B cell (primary cell): ENCODE results near the gene KCNQ2. TPM values are rescaled to one million over a fixed set of nuclear protein-coding genes. Genes with fewer than 3 reads are reported as not detected.

Source experiments
- ATAC-seq: fragments of 200-7000 bp; cut with Tn5 transposase; one replicate; pipeline ENCODE4 v1.10.0; 2021; ENCODE audit warnings: low read depth, mild to moderate bottlenecking, moderate number of reproducible peaks, moderate library complexity
- CTCF ChIA-PET: fragments of 350-600 bp; sonication (Branson Sonifier 250); formaldehyde crosslinking; loops from one replicate; lab custom pipeline; 2021; ENCODE audit warnings: antibody characterized with exemption, inconsistent platforms; lab: Charles Lee
- POLR2A ChIA-PET: fragments of 350-600 bp; sonication (Branson Sonifier 250); formaldehyde crosslinking; loops from one replicate; lab custom pipeline; 2021; ENCODE audit warnings: antibody characterized with exemption; lab: Charles Lee
- DNase-seq: peaks from one replicate; pipeline ENCODE4 v3.0.0; 2013
- H2AFZ ChIP-seq: 2 replicates; pipeline ENCODE4 v1.6.1; 2012; ENCODE audit warnings: mild to moderate bottlenecking, low read depth, low read length; ENCODE audit not compliant: insufficient read depth, poor library complexity, severe bottlenecking
- H3K27ac ChIP-seq, 2 donors: 1 replicate in 1 of 2; 2 replicates in 1 of 2; pipeline ENCODE4 v1.5.1; 2012 to 2013; ENCODE audit warnings: low read length in 2 of 2, mild to moderate bottlenecking in 2 of 2, moderate library complexity in 1 of 2
- H3K27me3 ChIP-seq, 4 experiments: fragments of 200-600 bp in 1 of 4; sonication (generic) in 1 of 4; replicated peaks in 1 of 4; 1 replicate in 2 of 4; 2 replicates in 2 of 4; pipeline versions ENCODE4 v1.6.1 to v1.7.0; 2013 to 2016; ENCODE audit warnings: low read length in 3 of 4, mild to moderate bottlenecking in 2 of 4, mixed read lengths in 1 of 4, moderate library complexity in 1 of 4; ENCODE audit not compliant: insufficient read depth in 4 of 4, control insufficient read depth in 3 of 4; ENCODE audit errors: control extremely low read depth in 1 of 4
- H3K36me3 ChIP-seq, 2 experiments: replicated peaks in 1 of 2; 1 replicate in 1 of 2; 2 replicates in 1 of 2; pipeline versions ENCODE4 v1.6.1 to v1.7.1; 2013; ENCODE audit warnings: low read length in 1 of 2; ENCODE audit not compliant: insufficient read depth in 2 of 2, control insufficient read depth in 1 of 2; ENCODE audit errors: control extremely low read depth in 1 of 2, extremely low read depth in 1 of 2
- H3K4me1 ChIP-seq, 2 donors: fragments of 200-600 bp in 1 of 2; sonication (generic) in 1 of 2; 1 replicate in 1 of 2; 2 replicates in 1 of 2; pipeline versions ENCODE4 v1.5.1 to v1.6.1; 2013 to 2017; ENCODE audit warnings: low read length in 2 of 2; ENCODE audit not compliant: control insufficient read depth in 2 of 2, insufficient read depth in 2 of 2
- H3K4me2 ChIP-seq: replicated peaks from 2 replicates; pipeline ENCODE3; 2012; ENCODE audit warnings: mild to moderate bottlenecking, low read depth, low read length; ENCODE audit not compliant: poor library complexity, severe bottlenecking
- H3K4me3 ChIP-seq, 5 experiments: fragments of 200-600 bp in 1 of 5; sonication (generic) in 1 of 5; 1 replicate in 3 of 5; 2 replicates in 2 of 5; pipeline versions ENCODE4 v1.5.1 to v1.7.0; 2011 to 2016; ENCODE audit warnings: low read length in 4 of 5, mild to moderate bottlenecking in 4 of 5, low read depth in 2 of 5, control low read depth in 1 of 5, moderate library complexity in 1 of 5; ENCODE audit not compliant: insufficient read depth in 1 of 5; ENCODE audit errors: control extremely low read depth in 1 of 5, extremely low read depth in 1 of 5
- H3K79me2 ChIP-seq: fragments of 200-600 bp; sonication (generic); one replicate; pipeline ENCODE4 v1.6.0; 2016; ENCODE audit warnings: low read length; ENCODE audit not compliant: control insufficient read depth, insufficient read depth
- H3K9ac ChIP-seq: fragments of 200-600 bp; sonication (generic); 2 replicates; pipeline ENCODE4 v1.6.1; 2017; ENCODE audit warnings: mild to moderate bottlenecking, low read length, moderate library complexity
- H3K9me3 ChIP-seq, 3 donors: one replicate each; pipeline versions ENCODE4 v1.6.1 to v1.7.1; 2013; ENCODE audit warnings: low read length in 2 of 3; ENCODE audit not compliant: control insufficient read depth in 2 of 3, insufficient read depth in 1 of 3; ENCODE audit errors: control extremely low read depth in 1 of 3
- H4K20me1 ChIP-seq: 2 replicates; pipeline ENCODE4 v1.6.0; 2012; ENCODE audit warnings: mild to moderate bottlenecking, low read length; ENCODE audit not compliant: insufficient read depth, control insufficient read depth, poor library complexity, severe bottlenecking
- H3K27ac Mint-ChIP-seq: one replicate; pipeline ENCODE4 v1.8.0; 2021; ENCODE audit warnings: mixed read lengths
- H3K27me3 Mint-ChIP-seq: one replicate; pipeline ENCODE4 v1.8.0; 2021; ENCODE audit warnings: mixed read lengths
- H3K4me1 Mint-ChIP-seq: one replicate; pipeline ENCODE4 v1.8.0; 2021; ENCODE audit warnings: mixed read lengths
- H3K4me3 Mint-ChIP-seq: one replicate; pipeline ENCODE4 v1.8.0; 2021; ENCODE audit warnings: mixed read lengths
- H3K9me3 Mint-ChIP-seq: one replicate; pipeline ENCODE4 v1.8.0; 2022; ENCODE audit warnings: mixed read lengths; ENCODE audit not compliant: insufficient read depth
- CTCF ChIP-seq: fragments of 200-600 bp; IDR thresholded peaks from one replicate; pipeline ENCODE4 v1.8.0; 2022; ENCODE audit warnings: antibody characterized with exemption, mild to moderate bottlenecking
- EZH2 ChIP-seq: IDR thresholded peaks from 2 replicates; pipeline ENCODE4 v1.6.1; 2012; ENCODE audit warnings: borderline replicate concordance, low read depth, mild to moderate bottlenecking, moderate library complexity, low read length; ENCODE audit not compliant: insufficient read depth, poor library complexity, severe bottlenecking
- WGBS: methylation state at CpG from one replicate; pipeline ENCODE4 v1.1.5; 2013; ENCODE audit warnings: missing lambda C conversion rate; ENCODE audit not compliant: insufficient coverage; 5-methylcytosine and 5-hydroxymethylcytosine counted together
- intact Hi-C: fragments of 100-400 bp; cut with micrococcal nuclease; formaldehyde crosslinking; loops from one replicate; pipeline ENCODE4 v1.10.0; 2022
- polyA plus RNA-seq: library from polyadenylated mRNA; depleted of rRNA; stranded (reverse); fragments of >200 nt; gene quantifications from 2 replicates; pipeline ENCODE4 v1.2.3, GENCODE V29; 2012
- total RNA-seq, 2 donors: library from RNA; stranded (reverse); fragments of 120-200 nt in 1 of 2; gene quantifications; 1 replicate in 1 of 2; 2 replicates in 1 of 2; pipeline versions ENCODE4 v1.2.3 to v1.2.4, GENCODE V29; 2013 to 2022

KCNQ2 gene
- total and polyA plus RNA-seq, 2 donors (not counting 1 experiment from before 2014, with no cell fraction given) = 0.12 TPM; not detected in 1

- Histone ChIP-seq H3K4me1 (peaks cover 8 to 14% of the 10 kb centered on the region in 2 donors), H3K9me3 (peaks cover 0 to 30% (median 0%) of the 10 kb centered on the region in 3 donors), H3K27me3 (peaks cover 0 to 11% (median 0%) of the 10 kb centered on the region in 4 experiments), H3K27ac (no peak overlapping the region), H3K9ac (no peak overlapping the region), H3K4me3 (no peak overlapping the region), H3K4me2 (no peak overlapping the region), H4K20me1 (no peaks in the 10 kb centered on the region), H3K79me2 (no peaks in the 10 kb centered on the region), H2AFZ (no peak overlapping the region), H3K36me3 (no peaks in the 10 kb centered on the region)
- TF ChIP-seq CTCF (no peak), EZH2 (no peak)
- intact Hi-C loops = no loop called here
- 93% methylated on average over 16 of the region's 16 CpGs for WGBS
- no peak for ATAC-seq
- ChIA-PET POLR2A (no interaction called here), CTCF (interaction anchor here (1.1 kb wide), 1 partner anchor 9 kb away, joined by 5 read pairs; no protein-coding TSS in a partner anchor)
- peaks cover 16% of the 10 kb centered on the region for H3K27me3 Mint-ChIP-seq
- H3K9me3 Mint-ChIP-seq = no peaks in the 10 kb centered on the region
- DNase-seq = no peak
- H3K4me3 Mint-ChIP-seq = no peak overlapping the region
- no peak overlapping the region for H3K27ac Mint-ChIP-seq
- H3K4me1 Mint-ChIP-seq = peaks cover 16% of the 10 kb centered on the region
Measured at GRCh38 chr20:63432577-63433325, 39.7 kb downstream of the KCNQ2 start.

DNA sequence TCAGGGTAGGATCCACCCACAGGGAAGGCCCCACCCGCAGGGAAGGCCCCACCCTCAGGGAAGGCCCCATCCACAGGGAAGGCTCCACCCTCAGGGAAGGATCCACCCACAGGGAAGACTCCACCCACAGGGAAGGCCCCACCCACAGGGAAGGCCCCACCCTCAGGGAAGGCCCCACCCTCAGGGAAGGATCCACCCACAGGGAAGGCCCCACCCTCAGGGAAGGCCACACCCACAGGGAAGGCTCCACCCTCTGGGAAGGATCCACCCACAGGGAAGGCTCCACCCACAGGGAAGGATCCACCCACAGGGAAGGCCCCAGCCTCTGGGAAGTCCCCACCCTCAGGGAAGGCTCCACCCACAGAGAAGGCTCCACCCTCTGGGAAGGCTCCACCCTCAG is 40.5 kb downstream of the KCNQ2 start:
- H4K20me1 ChIP-seq = no peaks in the 10 kb centered on the region
- H3K4me1 ChIP-seq = peaks cover 8 to 14% of the 10 kb centered on the region in 2 donors
- no peak overlapping the region for H3K4me3 Mint-ChIP-seq
- H3K9ac ChIP-seq = no peak overlapping the region
- ChIA-PET CTCF (no interaction called here), POLR2A (no interaction called here)
- no peak for TF ChIP-seq EZH2
- TF ChIP-seq CTCF = no peak
- intact Hi-C loops = no loop called here
- H3K4me2 ChIP-seq = no peak overlapping the region
- peaks cover 16% of the 10 kb centered on the region for H3K4me1 Mint-ChIP-seq
- no peak overlapping the region for H2AFZ ChIP-seq
- DNase-seq (no peak), ATAC-seq (no peak)
- no peaks in the 10 kb centered on the region for H3K36me3 ChIP-seq
- H3K4me3 ChIP-seq = no peak overlapping the region
- peaks cover 11% of the 10 kb centered on the region for H3K27me3 Mint-ChIP-seq
- H3K9me3 ChIP-seq = peaks cover 0 to 30% (median 0%) of the 10 kb centered on the region in 3 donors
- 20% methylated on average over 1 of the region's 1 CpG for WGBS
- H3K79me2 ChIP-seq = no peaks in the 10 kb centered on the region
- H3K27me3 ChIP-seq = peaks cover 0 to 11% (median 0%) of the 10 kb centered on the region in 4 experiments
- H3K27ac ChIP-seq = no peak overlapping the region
- H3K9me3 Mint-ChIP-seq = no peaks in the 10 kb centered on the region
- H3K27ac Mint-ChIP-seq = no peak overlapping the region
